GM12878 (cell line): Measurements from ENCODE around the gene SH3YL1. TPM values are rescaled to one million over a fixed set of nuclear protein-coding genes. Genes with fewer than 3 reads are reported as not detected.

Experiments used
- ATAC-seq: fragments of 200-7000 bp; cut with Tn5 transposase; 3 replicates; pipeline ENCODE4 v1.9.1; 2020; ENCODE audit warnings: mild to moderate bottlenecking, moderate library complexity
- BruUV-seq: library from RNA; stranded (reverse); fragments of 400-500 nt; replicated peaks from 2 replicates; lab custom pipeline; 2021; lab: Mats Ljungman, UMichigan
- CTCF ChIA-PET: fragments of 300-600 bp; sonication (Branson Sonifier 250); formaldehyde crosslinking; extraction: SDS; loops from one replicate; lab custom pipeline; 2021; ENCODE audit warnings: inconsistent platforms; lab: Yijun Ruan, JAX
- POLR2A ChIA-PET: fragments of 350-600 bp; formaldehyde crosslinking; extraction: SDS; loops from one replicate; lab custom pipeline; 2021; ENCODE audit warnings: inconsistent platforms; lab: Charles Lee
- RAD21 ChIA-PET: fragments of 300-600 bp; sonication (Branson Sonifier 250); formaldehyde crosslinking; loops from one replicate; lab custom pipeline; 2023; ENCODE audit warnings: antibody characterized with exemption; ENCODE audit not compliant: unreplicated experiment; lab: Charles Lee
- SMC1A ChIA-PET: fragments of 300-600 bp; sonication (Branson Sonifier 250); formaldehyde crosslinking; loops from one replicate; lab custom pipeline; 2023; ENCODE audit not compliant: unreplicated experiment, uncharacterized antibody; lab: Charles Lee
- DNase-seq: peaks from one replicate; pipeline ENCODE4 v3.0.0-alpha.2; 2011; ENCODE audit warnings: low read depth, low spot score
- FAIRE-seq: peaks from 3 replicates; lab custom pipeline; 2011; peaks lifted over from hg19 to GRCh38; lab: Jason Lieb, UNC
- H2AFZ ChIP-seq: 2 replicates; pipeline ENCODE4 v1.6.0; 2011; ENCODE audit warnings: low read depth, low read length, control low read depth; ENCODE audit not compliant: control insufficient read depth
- H3K27ac ChIP-seq: 2 replicates; pipeline ENCODE4 v1.5.1; 2011; ENCODE audit warnings: control low read depth; ENCODE audit not compliant: control insufficient read depth, insufficient read depth
- H3K27me3 ChIP-seq, 2 experiments: replicated peaks in 1 of 2; 2 replicates each; pipeline versions ENCODE4 v1.6.0 to v1.6.1; 2011; ENCODE audit warnings: low read length in 1 of 2; ENCODE audit not compliant: control insufficient read depth in 2 of 2, insufficient read depth in 2 of 2
- H3K36me3 ChIP-seq, 2 experiments: 2 replicates each; pipeline ENCODE4 v1.5.1; 2011; ENCODE audit warnings: low read length in 1 of 2; ENCODE audit not compliant: control insufficient read depth in 2 of 2, insufficient read depth in 2 of 2
- H3K4me1 ChIP-seq: 2 replicates; pipeline ENCODE4 v1.6.1; 2011; ENCODE audit warnings: mild to moderate bottlenecking, low read length, moderate library complexity, mixed read lengths; ENCODE audit not compliant: control insufficient read depth, insufficient read depth
- H3K4me2 ChIP-seq: 2 replicates; pipeline ENCODE4 v1.6.0; 2011; ENCODE audit warnings: control low read depth; ENCODE audit not compliant: control insufficient read depth, insufficient read depth
- H3K4me3 ChIP-seq: fragments of 200-600 bp; sonication (generic); 2 replicates; pipeline ENCODE4 v1.5.1; 2016
- H3K79me2 ChIP-seq: 2 replicates; pipeline ENCODE4 v1.6.0; 2011; ENCODE audit warnings: low read length; ENCODE audit not compliant: control insufficient read depth, insufficient read depth
- H3K9ac ChIP-seq: 2 replicates; pipeline ENCODE4 v1.8.0; 2011; ENCODE audit warnings: low read length, control low read depth, mixed read lengths; ENCODE audit not compliant: control insufficient read depth, insufficient read depth
- H3K9me3 ChIP-seq: replicated peaks from 3 replicates; pipeline ENCODE4 v1.5.1; 2011; ENCODE audit warnings: mild to moderate bottlenecking, low read length; ENCODE audit not compliant: control insufficient read depth, insufficient read depth
- H4K20me1 ChIP-seq: 2 replicates; pipeline ENCODE4 v1.6.0; 2011; ENCODE audit not compliant: control insufficient read depth, insufficient read depth
- ASH2L ChIP-seq: fragments of 300-600, 200-600 bp; sonication (generic); IDR thresholded peaks from 2 replicates; pipeline ENCODE4 v1.6.1; 2017; ENCODE audit warnings: low read depth, mild to moderate bottlenecking, borderline replicate concordance
- BCL11A ChIP-seq: IDR thresholded peaks from 2 replicates; pipeline ENCODE4 v1.6.1; 2011; ENCODE audit warnings: low read depth, low read length
- BCLAF1 ChIP-seq: fragments of 450-650 bp; IDR thresholded peaks from 2 replicates; pipeline ENCODE4 v1.6.1; 2017; ENCODE audit warnings: antibody characterized with exemption, mild to moderate bottlenecking, moderate library complexity
- BHLHE40 ChIP-seq, 2 experiments: fragments of 450-650 bp in 1 of 2; IDR thresholded peaks; 2 replicates each; pipeline ENCODE4 v1.6.1; 2011 to 2017; ENCODE audit warnings: low read depth in 2 of 2, borderline replicate concordance in 1 of 2, improper control_type of control experiment in 1 of 2, low read length in 1 of 2, mild to moderate bottlenecking in 1 of 2
- BMI1 ChIP-seq: fragments of 450-650 bp; IDR thresholded peaks from 2 replicates; pipeline ENCODE4 v1.6.1; 2016; ENCODE audit warnings: mild to moderate bottlenecking, moderate library complexity, borderline replicate concordance
- CHD1 ChIP-seq: IDR thresholded peaks from 2 replicates; pipeline ENCODE4 v1.6.1; 2012; ENCODE audit warnings: low read depth, low read length, improper control_type of control experiment
- E4F1 ChIP-seq: fragments of 450-650 bp; IDR thresholded peaks from 2 replicates; pipeline ENCODE4 v1.6.1; 2018; ENCODE audit warnings: borderline replicate concordance, mild to moderate bottlenecking; ENCODE audit not compliant: partially characterized antibody
- ELK1 ChIP-seq: IDR thresholded peaks from 2 replicates; pipeline ENCODE4 v1.6.1; 2012; ENCODE audit warnings: low read depth, low read length, improper control_type of control experiment
- EZH2 ChIP-seq: IDR thresholded peaks from 2 replicates; pipeline ENCODE4 v1.6.1; 2012; ENCODE audit warnings: low read depth, mild to moderate bottlenecking, control low read depth, inconsistent platforms, low read length, borderline replicate concordance; ENCODE audit not compliant: control insufficient read depth
- IRF5 ChIP-seq: fragments of 450-650 bp; IDR thresholded peaks from 2 replicates; pipeline ENCODE4 v1.6.1; 2017; ENCODE audit warnings: borderline replicate concordance
- MAX ChIP-seq: IDR thresholded peaks from 2 replicates; pipeline ENCODE4 v1.6.1; 2012; ENCODE audit warnings: low read depth, low read length, improper control_type of control experiment
- MYB ChIP-seq: fragments of 150-350 bp; IDR thresholded peaks from 2 replicates; pipeline ENCODE4 v1.6.1; 2014; ENCODE audit warnings: mild to moderate bottlenecking, low read depth, low read length, borderline replicate concordance
- NFXL1 ChIP-seq: fragments of 450-650 bp; IDR thresholded peaks from 2 replicates; pipeline ENCODE4 v1.6.1; 2017; ENCODE audit warnings: antibody characterized with exemption, mild to moderate bottlenecking, borderline replicate concordance
- NR2C2 ChIP-seq: IDR thresholded peaks from 2 replicates; pipeline ENCODE4 v1.6.1; 2011; ENCODE audit warnings: borderline replicate concordance, low read depth; ENCODE audit not compliant: control insufficient read depth, insufficient read length
- SMC3 ChIP-seq: IDR thresholded peaks from 2 replicates; pipeline ENCODE4 v1.6.1; 2011; ENCODE audit warnings: low read length, improper control_type of control experiment, borderline replicate concordance
- WGBS: methylation state at CpG from one replicate; pipeline ENCODE4 v1.1.6; 2016; ENCODE audit warnings: low lambda C conversion rate; ENCODE audit not compliant: insufficient replicate concordance, insufficient coverage; ENCODE audit errors: missing lambda C conversion rate; 5-methylcytosine and 5-hydroxymethylcytosine counted together
- in situ Hi-C: fragments of 300-500 bp; cut with MboI; formaldehyde crosslinking; loops from 9 replicates; pipeline ENCODE4 v1.14.3; 2018; ENCODE audit warnings: mixed read lengths
- intact Hi-C: fragments of 100-400 bp; cut with micrococcal nuclease; formaldehyde crosslinking; loops from one replicate; pipeline ENCODE4 v1.14.2; 2022; ENCODE audit not compliant: unreplicated experiment
- polyA plus RNA-seq, 11 experiments: library from polyadenylated mRNA; depleted of rRNA in 4 of 11; unstranded in 6 of 11; stranded (reverse) in 5 of 11; fragments of >200 nt; fragmentation: Nextera tagmentation in 4 of 11; fragmentation: Illumina TruSeq in 1 of 11; extraction: Ambion mirVana in 4 of 11; extraction: Trizol in 1 of 11; gene quantifications; 1 replicate in 1 of 11; 2 replicates in 10 of 11; pipeline versions ENCODE4 v1.2.1 to v1.2.3, GENCODE V29; 2011 to 2016; ENCODE audit warnings: inconsistent platforms in 2 of 11, missing spikeins in 2 of 11, low read depth in 1 of 11
- total RNA-seq, 4 experiments: library from RNA; depleted of rRNA in 3 of 4; stranded (reverse); fragments of >200 nt in 3 of 4; fragmentation: Illumina TruSeq in 1 of 4; extraction: Trizol in 1 of 4; gene quantifications; 2 replicates each; pipeline versions ENCODE4 v1.2.1 to v1.2.3, GENCODE V29; 2013 to 2021

The SH3YL1 gene
- total and polyA plus RNA-seq, 10 of the 15 experiments (the other 5 are each of a cell fraction or from before 2014, with no cell fraction given), result 12.2 to 22.4 (median 17.2) TPM

GRCh38 chr2:202945-203344 is 60.9 kb downstream of the SH3YL1 start:
- POLR2A ChIA-PET, result no interaction called here
- WGBS, result 26% methylated on average over 6 of the region's 6 CpGs
- in situ Hi-C loops (no loop called here), intact Hi-C loops (no loop called here)
- RAD21 ChIA-PET, result no interaction called here
- FAIRE-seq (no peak), ATAC-seq (no peak), DNase-seq (no peak)
- H3K4me2 ChIP-seq, result no peak overlapping the region
- TF ChIP-seq BCL11A (no peak), MAX (no peak), NFXL1 (no peak), NR2C2 (no peak), ASH2L (no peak), BMI1 (no peak), MYB (no peak), CHD1 (no peak), IRF5 (no peak), BCLAF1 (no peak), ELK1 (no peak), BHLHE40 (IDR thresholded peaks at IDR 0.05; ENCODE audit: borderline replicate concordance in 1 of 2, low read depth in 2 of 2, low read length in 1 of 2) (no peak), SMC3 (no peak), E4F1 (no peak), EZH2 (no peak)
- no peaks in the 10 kb centered on the region for H3K4me1 ChIP-seq
- H4K20me1 ChIP-seq, result no peaks in the 10 kb centered on the region
- no peaks in the 10 kb centered on the region; the same call in 2 of the 3 replicates for H3K9me3 ChIP-seq
- CTCF ChIA-PET, result no interaction called here
- SMC1A ChIA-PET, result no interaction called here
- H3K27me3 ChIP-seq, result no peaks in the 10 kb centered on the region; a peak in 1 of 4 replicates
- H2AFZ ChIP-seq, result no peak overlapping the region
- BruUV-seq, result no TSS peak
- H3K4me3 ChIP-seq, result no peak overlapping the region
- no peak overlapping the region for H3K9ac ChIP-seq
- no peaks in the 10 kb centered on the region for H3K79me2 ChIP-seq
- no peak overlapping the region for H3K27ac ChIP-seq
- H3K36me3 ChIP-seq, result no peaks in the 10 kb centered on the region
